ENCODE data around the gene RTN4R.

DNA sequence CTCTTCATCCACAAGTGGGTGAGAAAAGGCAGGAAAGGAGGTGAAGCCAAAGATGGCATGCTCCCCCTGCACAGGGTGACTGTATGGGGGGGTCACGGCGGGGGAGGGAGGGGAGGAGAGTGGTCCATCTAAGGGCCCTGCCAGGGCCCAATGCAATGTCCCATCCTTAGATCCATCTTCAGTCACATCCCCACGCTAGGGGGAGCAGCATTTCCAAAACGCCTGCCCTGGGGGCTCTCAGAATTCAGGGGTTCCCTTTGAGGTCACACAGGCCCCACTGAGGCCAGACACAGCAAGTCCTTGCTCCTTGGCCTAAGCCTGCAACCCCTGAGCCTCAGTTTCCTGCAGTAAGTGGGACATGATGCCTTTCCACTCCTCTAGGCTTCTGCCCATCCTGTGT lies 52.4 kb downstream of the RTN4R start:
- TF ChIP-seq, protein P1, sequence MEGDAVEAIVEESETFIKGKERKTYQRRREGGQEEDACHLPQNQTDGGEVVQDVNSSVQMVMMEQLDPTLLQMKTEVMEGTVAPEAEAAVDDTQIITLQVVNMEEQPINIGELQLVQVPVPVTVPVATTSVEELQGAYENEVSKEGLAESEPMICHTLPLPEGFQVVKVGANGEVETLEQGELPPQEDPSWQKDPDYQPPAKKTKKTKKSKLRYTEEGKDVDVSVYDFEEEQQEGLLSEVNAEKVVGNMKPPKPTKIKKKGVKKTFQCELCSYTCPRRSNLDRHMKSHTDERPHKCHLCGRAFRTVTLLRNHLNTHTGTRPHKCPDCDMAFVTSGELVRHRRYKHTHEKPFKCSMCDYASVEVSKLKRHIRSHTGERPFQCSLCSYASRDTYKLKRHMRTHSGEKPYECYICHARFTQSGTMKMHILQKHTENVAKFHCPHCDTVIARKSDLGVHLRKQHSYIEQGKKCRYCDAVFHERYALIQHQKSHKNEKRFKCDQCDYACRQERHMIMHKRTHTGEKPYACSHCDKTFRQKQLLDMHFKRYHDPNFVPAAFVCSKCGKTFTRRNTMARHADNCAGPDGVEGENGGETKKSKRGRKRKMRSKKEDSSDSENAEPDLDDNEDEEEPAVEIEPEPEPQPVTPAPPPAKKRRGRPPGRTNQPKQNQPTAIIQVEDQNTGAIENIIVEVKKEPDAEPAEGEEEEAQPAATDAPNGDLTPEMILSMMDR (conservative IDR thresholded peaks at IDR 0.05; ENCODE audit: low read depth, low read length) = no peak
- no peak for TF ChIP-seq EZH2 (IDR thresholded peaks at IDR 0.05; ENCODE audit: borderline replicate concordance, low read depth, low read length, poor library complexity, severe bottlenecking)

Data from A673 (cell line).